Ishikawa (cell line): Measurements from ENCODE around the gene RASA2.

Experiments
- TAF1 ChIP-seq: IDR thresholded peaks from 2 replicates; pipeline ENCODE4 v1.6.1; 2012; ENCODE audit warnings: low read depth, mild to moderate bottlenecking
- TF ChIP-seq, protein P1 (sequence below): IDR thresholded peaks from 2 replicates; pipeline ENCODE4 v1.6.1; 2012

DNA sequence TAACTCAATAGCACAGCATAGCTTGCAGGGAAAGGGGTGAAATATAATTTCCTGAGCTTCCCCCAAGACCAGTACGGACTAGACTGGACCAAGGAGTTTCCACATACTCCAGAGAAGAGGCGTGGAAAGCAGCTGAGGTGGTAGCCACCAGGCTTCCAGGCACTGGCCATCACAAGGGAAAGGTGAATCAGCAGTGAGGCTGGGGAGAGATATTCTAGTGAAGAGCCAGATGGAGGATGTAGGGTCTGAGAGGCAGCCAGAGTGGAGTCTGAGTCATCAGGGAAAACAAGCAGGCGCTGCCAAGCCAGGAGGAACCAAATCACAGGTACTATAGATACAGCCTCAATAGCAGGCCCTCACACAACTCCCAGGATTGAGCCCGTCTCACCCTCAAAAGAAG lies 9.6 kb upstream of the RASA2 start:
- TF ChIP-seq TAF1 = no peak
- TF ChIP-seq, protein P1, sequence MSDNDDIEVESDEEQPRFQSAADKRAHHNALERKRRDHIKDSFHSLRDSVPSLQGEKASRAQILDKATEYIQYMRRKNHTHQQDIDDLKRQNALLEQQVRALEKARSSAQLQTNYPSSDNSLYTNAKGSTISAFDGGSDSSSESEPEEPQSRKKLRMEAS = no peak
